ENCODE data around the gene UGGT2. TPM values are rescaled to one million over a fixed set of nuclear protein-coding genes. Genes with fewer than 3 reads are reported as not detected.

Gene UGGT2
- total and polyA plus RNA-seq, 4 donors: 7.6 to 60.2 (median 16.3) TPM

DNA sequence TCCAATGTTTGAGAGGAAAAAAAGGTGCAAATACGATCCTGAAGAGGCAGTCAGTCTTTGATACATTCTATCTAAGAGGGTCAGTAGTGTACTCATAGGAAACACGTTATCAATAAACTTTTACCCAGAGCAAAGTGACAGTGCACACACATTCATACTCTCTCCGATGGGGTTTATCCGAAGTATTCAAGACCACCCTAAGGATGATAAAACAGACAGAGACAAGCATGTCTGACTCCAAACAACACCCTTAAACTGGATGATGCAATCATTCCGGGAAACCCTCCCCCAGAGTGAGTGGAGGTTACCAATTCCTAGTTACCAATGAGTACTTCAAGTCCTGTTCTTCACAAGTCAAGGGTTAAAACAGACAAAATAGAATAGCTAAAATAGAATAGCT lies 297.1 kb downstream of the UGGT2 start:
- Histone ChIP-seq H3K36me3 (ENCODE audit: control insufficient read depth in 4 of 4, insufficient read depth in 4 of 4, low read length in 4 of 4) (peaks cover 0 to 3% (median under 1%) of the 10 kb centered on the region in 4 donors), H3K9ac (ENCODE audit: insufficient read depth in 1 of 2, low read length in 2 of 2) (no peak overlapping the region), H3K9me3 (ENCODE audit: control insufficient read depth in 4 of 4, insufficient read depth in 3 of 4, low read length in 3 of 4) (no peaks in the 10 kb centered on the region), H3K4me3 (no peak overlapping the region), H3K27me3 (ENCODE audit: control insufficient read depth in 3 of 3, insufficient read depth in 3 of 3, low read length in 2 of 3) (no peaks in the 10 kb centered on the region), H3K4me1 (ENCODE audit: control insufficient read depth in 5 of 5, insufficient read depth in 5 of 5, low read length in 5 of 5) (peaks cover 0 to 9% (median 0%) of the 10 kb centered on the region in 5 donors), H3K27ac (ENCODE audit: low read depth in 1 of 2, low read length in 1 of 2) (no peak overlapping the region)
- DNase-seq: no peak
- TF ChIP-seq, protein P1, sequence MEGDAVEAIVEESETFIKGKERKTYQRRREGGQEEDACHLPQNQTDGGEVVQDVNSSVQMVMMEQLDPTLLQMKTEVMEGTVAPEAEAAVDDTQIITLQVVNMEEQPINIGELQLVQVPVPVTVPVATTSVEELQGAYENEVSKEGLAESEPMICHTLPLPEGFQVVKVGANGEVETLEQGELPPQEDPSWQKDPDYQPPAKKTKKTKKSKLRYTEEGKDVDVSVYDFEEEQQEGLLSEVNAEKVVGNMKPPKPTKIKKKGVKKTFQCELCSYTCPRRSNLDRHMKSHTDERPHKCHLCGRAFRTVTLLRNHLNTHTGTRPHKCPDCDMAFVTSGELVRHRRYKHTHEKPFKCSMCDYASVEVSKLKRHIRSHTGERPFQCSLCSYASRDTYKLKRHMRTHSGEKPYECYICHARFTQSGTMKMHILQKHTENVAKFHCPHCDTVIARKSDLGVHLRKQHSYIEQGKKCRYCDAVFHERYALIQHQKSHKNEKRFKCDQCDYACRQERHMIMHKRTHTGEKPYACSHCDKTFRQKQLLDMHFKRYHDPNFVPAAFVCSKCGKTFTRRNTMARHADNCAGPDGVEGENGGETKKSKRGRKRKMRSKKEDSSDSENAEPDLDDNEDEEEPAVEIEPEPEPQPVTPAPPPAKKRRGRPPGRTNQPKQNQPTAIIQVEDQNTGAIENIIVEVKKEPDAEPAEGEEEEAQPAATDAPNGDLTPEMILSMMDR (IDR thresholded peaks at IDR 0.05; ENCODE audit: control extremely low read depth, extremely low read depth): no peak
- no peak for ATAC-seq (ENCODE audit: insufficient read depth, low FRiP score)
- WGBS, 2 donors: 84 to 85% methylated on average over 5 of the region's 5 CpGs

DNA sequence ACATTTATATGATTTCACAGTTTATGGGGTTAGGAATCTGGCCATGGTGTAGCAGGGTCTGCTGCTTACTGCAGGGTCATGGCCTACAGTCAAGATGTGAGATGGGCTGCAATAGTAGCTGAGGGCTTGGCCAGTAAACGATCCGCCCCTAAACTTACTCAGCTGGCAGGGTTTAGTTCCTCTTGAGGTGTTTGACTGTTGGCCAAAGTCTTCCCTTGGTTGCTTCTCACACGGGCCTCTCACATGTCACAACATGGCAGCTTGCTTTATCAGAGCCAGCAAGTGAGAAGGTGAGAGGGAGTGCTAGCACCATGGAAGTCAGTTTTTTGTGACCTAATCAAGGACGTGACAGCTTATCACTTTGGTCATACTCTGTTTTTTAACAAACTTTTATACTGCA lies 299.1 kb downstream of the UGGT2 start:
- no peaks in the 10 kb centered on the region for H3K9me3 ChIP-seq (ENCODE audit: control insufficient read depth in 4 of 4, insufficient read depth in 3 of 4, low read length in 3 of 4)
- H3K4me1 ChIP-seq (ENCODE audit: control insufficient read depth in 5 of 5, insufficient read depth in 5 of 5, low read length in 5 of 5): peaks cover 0 to 9% (median 0%) of the 10 kb centered on the region in 5 donors
- ATAC-seq (ENCODE audit: insufficient read depth, low FRiP score) (no peak), DNase-seq (no peak)
- no peak overlapping the region for H3K4me3 ChIP-seq
- H3K27ac ChIP-seq (ENCODE audit: low read depth in 1 of 2, low read length in 1 of 2): no peak overlapping the region
- H3K36me3 ChIP-seq (ENCODE audit: control insufficient read depth in 4 of 4, insufficient read depth in 4 of 4, low read length in 4 of 4): no peaks in the 10 kb centered on the region
- WGBS, 2 donors: 46 to 71% methylated on average over 4 of the region's 4 CpGs
- H3K27me3 ChIP-seq (ENCODE audit: control insufficient read depth in 3 of 3, insufficient read depth in 3 of 3, low read length in 2 of 3): no peaks in the 10 kb centered on the region
- TF ChIP-seq, protein P1 (IDR thresholded peaks at IDR 0.05; ENCODE audit: control extremely low read depth, extremely low read depth): no peak
- H3K9ac ChIP-seq (ENCODE audit: insufficient read depth in 1 of 2, low read length in 2 of 2): no peak overlapping the region

DNA sequence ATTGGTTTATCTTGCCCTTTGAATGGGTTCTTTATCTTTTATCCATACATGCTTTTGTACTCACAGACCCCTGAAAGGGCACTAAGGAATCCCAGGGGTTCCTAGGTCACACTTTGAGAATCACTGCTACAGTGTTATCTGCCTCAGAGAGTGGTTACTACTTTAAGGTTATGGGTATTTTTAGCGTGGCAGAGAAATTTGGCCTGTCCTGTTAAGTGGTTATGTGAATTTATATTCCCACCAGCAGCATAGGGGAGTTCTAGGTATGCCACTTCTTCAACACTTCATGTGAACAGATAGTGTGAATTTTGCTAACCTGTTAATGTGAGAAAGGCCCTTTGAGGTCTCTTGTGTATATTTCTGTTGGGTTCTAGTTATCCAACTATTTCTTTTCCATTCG lies 300.5 kb downstream of the UGGT2 start:
- 78 to 100% methylated on average over 2 of the region's 2 CpGs for WGBS, 2 donors
- no peak for DNase-seq
- no peaks in the 10 kb centered on the region for H3K9me3 ChIP-seq (ENCODE audit: control insufficient read depth in 4 of 4, insufficient read depth in 3 of 4, low read length in 3 of 4)
- TF ChIP-seq, protein P1 (IDR thresholded peaks at IDR 0.05; ENCODE audit: control extremely low read depth, extremely low read depth): no peak
- H3K9ac ChIP-seq (ENCODE audit: insufficient read depth in 1 of 2, low read length in 2 of 2): no peak overlapping the region
- no peak overlapping the region for H3K27ac ChIP-seq (ENCODE audit: low read depth in 1 of 2, low read length in 1 of 2)
- no peak overlapping the region for H3K4me3 ChIP-seq
- H3K27me3 ChIP-seq (ENCODE audit: control insufficient read depth in 3 of 3, insufficient read depth in 3 of 3, low read length in 2 of 3): no peaks in the 10 kb centered on the region
- H3K4me1 ChIP-seq (ENCODE audit: control insufficient read depth in 5 of 5, insufficient read depth in 5 of 5, low read length in 5 of 5): peaks cover 0 to 10% (median 0%) of the 10 kb centered on the region in 5 donors
- no peak for ATAC-seq (ENCODE audit: insufficient read depth, low FRiP score)
- no peaks in the 10 kb centered on the region for H3K36me3 ChIP-seq (ENCODE audit: control insufficient read depth in 4 of 4, insufficient read depth in 4 of 4, low read length in 4 of 4)

Small RNA genes within 50 kb of the gene (small RNA-seq; reads per million reads assigned to genes)
- gene HMGN1P24 (ENCODE audit: low replicate concordance): not detected

Other genes with a start within 250 kb of the UGGT2 start
- under 1 TPM; 0.06 to 0.17 TPM for gene HS6ST3, start 36.7 kb upstream of the UGGT2 start, total RNA-seq
- gene HS6ST3, start 36.7 kb upstream of the UGGT2 start, polyA plus RNA-seq: under 1 TPM; 0.01 to 0.02 TPM